Progenitor cell of endocrine pancreas (in vitro differentiated cells): ENCODE results near the gene SCAF8. TPM values are rescaled to one million over a fixed set of nuclear protein-coding genes. Genes with fewer than 3 reads are reported as not detected.
"Not testable (repeated sequence)": the region's sequence is repeated elsewhere in the genome, so short reads cannot be mapped to it uniquely, and the experiment has no call there.

Source experiments
- DNase-seq: peaks from one replicate; pipeline ENCODE4 v3.0.0; 2021; ENCODE audit warnings: low spot score; ENCODE audit not compliant: unreplicated experiment
- H3K27ac Mint-ChIP-seq: 2 replicates; pipeline ENCODE4 v1.8.0; 2021; ENCODE audit warnings: mild to moderate bottlenecking, moderate library complexity, mixed read lengths
- H3K27me3 Mint-ChIP-seq: 2 replicates; pipeline ENCODE4 v1.8.0; 2021; ENCODE audit warnings: mixed read lengths
- H3K36me3 Mint-ChIP-seq: 2 replicates; pipeline ENCODE4 v1.8.0; 2022; ENCODE audit warnings: mixed read lengths; ENCODE audit not compliant: insufficient read depth
- H3K4me1 Mint-ChIP-seq: 2 replicates; pipeline ENCODE4 v1.8.0; 2021; ENCODE audit warnings: low read depth, mixed read lengths
- H3K4me3 Mint-ChIP-seq: 2 replicates; pipeline ENCODE4 v1.8.0; 2021; ENCODE audit warnings: low read depth, mild to moderate bottlenecking, moderate library complexity, mixed read lengths
- H3K9me3 Mint-ChIP-seq: 2 replicates; pipeline ENCODE4 v1.8.0; 2021; ENCODE audit warnings: low read depth, mixed read lengths
- CTCF ChIP-seq: fragments of 200-600 bp; sonication (generic); IDR thresholded peaks from one replicate; pipeline ENCODE4 v1.5.0; 2021; ENCODE audit warnings: antibody characterized with exemption, mild to moderate bottlenecking; ENCODE audit not compliant: unreplicated experiment
- total RNA-seq: library from RNA; stranded (reverse); gene quantifications from 2 replicates; pipeline ENCODE4 v1.2.1, GENCODE V29; 2021

Gene SCAF8
- total RNA-seq, 1 donor from 2014 or later, result 69.5 TPM

- no peaks in the 10 kb centered on the region for H3K27me3 Mint-ChIP-seq
- H3K9me3 Mint-ChIP-seq, result no peaks in the 10 kb centered on the region
- no peak overlapping the region for H3K27ac Mint-ChIP-seq
- DNase-seq, result no peak
- TF ChIP-seq CTCF, result no peak
- no peak overlapping the region for H3K4me3 Mint-ChIP-seq
- H3K4me1 Mint-ChIP-seq, result peaks cover 6% of the 10 kb centered on the region
- no peaks in the 10 kb centered on the region for H3K36me3 Mint-ChIP-seq
Measured at GRCh38 chr6:154710689-154711088, 22.5 kb upstream of the SCAF8 start.

GRCh38 chr6:154715446-154715845 lies 17.8 kb upstream of the SCAF8 start:
- TF ChIP-seq CTCF, result no peak
- DNase-seq, result no peak
- Mint-ChIP-seq H3K27ac (no peak overlapping the region), H3K9me3 (peaks cover 4% of the 10 kb centered on the region), H3K27me3 (no peaks in the 10 kb centered on the region), H3K36me3 (no peaks in the 10 kb centered on the region), H3K4me3 (no peak overlapping the region), H3K4me1 (peaks cover 4% of the 10 kb centered on the region)

- not testable (repeated sequence) for H3K9me3 Mint-ChIP-seq, H3K27ac Mint-ChIP-seq, H3K36me3 Mint-ChIP-seq, H3K4me1 Mint-ChIP-seq, H3K4me3 Mint-ChIP-seq, H3K27me3 Mint-ChIP-seq, DNase-seq
Measured at GRCh38 chr6:154716350-154716749, 16.9 kb upstream of the SCAF8 start.

- Mint-ChIP-seq H3K4me3 (no peak overlapping the region), H3K4me1 (no peaks in the 10 kb centered on the region), H3K9me3 (peaks cover 4% of the 10 kb centered on the region), H3K36me3 (no peaks in the 10 kb centered on the region), H3K27ac (no peak overlapping the region), H3K27me3 (no peaks in the 10 kb centered on the region)
- no peak for DNase-seq
- TF ChIP-seq CTCF, result no peak
Measured at GRCh38 chr6:154719433-154719832, 13.8 kb upstream of the SCAF8 start.

GRCh38 chr6:154719854-154720253 lies 13.4 kb upstream of the SCAF8 start:
- TF ChIP-seq CTCF, result no peak
- H3K4me3 Mint-ChIP-seq, result no peak overlapping the region
- H3K27ac Mint-ChIP-seq, result no peak overlapping the region
- no peaks in the 10 kb centered on the region for H3K27me3 Mint-ChIP-seq
- H3K4me1 Mint-ChIP-seq, result no peaks in the 10 kb centered on the region
- no peaks in the 10 kb centered on the region for H3K36me3 Mint-ChIP-seq
- H3K9me3 Mint-ChIP-seq, result peaks cover 4% of the 10 kb centered on the region
- DNase-seq, result no peak

- Mint-ChIP-seq H3K27me3 (no peaks in the 10 kb centered on the region), H3K4me3 (no peak overlapping the region), H3K9me3 (peaks cover 4% of the 10 kb centered on the region), H3K36me3 (no peaks in the 10 kb centered on the region), H3K27ac (no peak overlapping the region), H3K4me1 (no peaks in the 10 kb centered on the region)
- DNase-seq, result no peak
- no peak for TF ChIP-seq CTCF
Measured at GRCh38 chr6:154721460-154721859, 11.8 kb upstream of the SCAF8 start.
